A549 treated with CORT108297 at 1 μM for 4 hours (cell line): ENCODE measurements around the gene ROS1. TPM values are rescaled to one million over a fixed set of nuclear protein-coding genes. Genes with fewer than 3 reads are reported as not detected.

Experiments
- total RNA-seq: library from RNA; stranded (reverse); fragments of 200-300 nt; extraction: Qiagen RNA extraction; gene quantifications from 5 replicates; pipeline ENCODE4 v1.2.3, GENCODE V29; 2022

ROS1 gene
- total RNA-seq: 0.12 to 0.21 TPM (median 0.16 TPM) in 5 replicates

DNA sequence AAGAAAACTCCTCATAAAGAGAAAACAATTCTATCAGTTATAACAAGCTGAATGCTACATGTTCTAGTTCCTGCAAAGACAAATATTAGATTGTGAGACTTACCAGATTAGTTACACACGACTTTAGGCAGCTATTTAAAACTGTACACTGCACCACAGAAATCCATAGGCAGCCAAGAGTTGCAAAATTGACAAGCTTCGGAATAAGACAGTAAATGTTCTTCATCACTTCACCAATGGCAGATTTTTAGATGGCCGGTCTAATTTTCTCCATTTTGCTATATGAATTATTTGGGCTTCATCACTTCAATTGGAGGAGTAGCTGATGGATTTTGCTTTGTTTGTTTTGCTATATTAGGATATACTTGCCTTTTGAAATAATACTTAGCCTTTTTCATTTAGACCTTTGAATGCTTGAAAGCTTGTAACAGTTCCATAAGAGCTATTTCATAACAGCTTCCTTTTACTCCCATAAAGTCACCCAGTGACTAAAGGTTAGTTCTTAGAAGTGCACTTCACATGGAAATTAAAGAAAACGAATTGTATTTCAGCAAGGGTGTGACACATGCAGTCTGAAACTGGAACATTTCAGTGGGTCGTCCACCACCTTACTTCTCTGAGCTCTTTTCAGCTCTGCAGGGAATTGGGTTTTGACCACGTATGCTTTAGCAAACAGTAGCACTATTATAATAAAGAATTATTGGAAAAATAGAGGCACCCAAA, at the start of gene ROS1:
TSS of gene ROS1 (minus strand) at position 512 of the 723 bp plus-strand sequence. CDS start at position 226, 286 bp downstream.

GRCh38 chr6:117265410-117266256, 160.1 kb downstream of the ROS1 start, which contains the start of gene VGLL2:
TSS of gene VGLL2 (plus strand) at chr6:117265558. CDS start at chr6:117265764, 206 bp downstream.

Other genes starting within 250 kb of the ROS1 start
- gene VGLL2, start 160.4 kb downstream of the ROS1 start, total RNA-seq: not detected in 5 replicates
- 27.0 to 37.2 TPM (median 32.6 TPM) in 5 replicates for gene DCBLD1, start 56.7 kb upstream of the ROS1 start, total RNA-seq
- 15.2 to 19.4 TPM (median 17.8 TPM) in 5 replicates for gene GOPC, start 176.6 kb upstream of the ROS1 start, total RNA-seq
- 25.1 to 28.9 TPM (median 26.8 TPM) in 5 replicates for gene NUS1, start 249.5 kb upstream of the ROS1 start, total RNA-seq